ENCODE measurements around the gene EBF3. TPM values are rescaled to one million over a fixed set of nuclear protein-coding genes. Genes with fewer than 3 reads are reported as not detected.

The EBF3 gene
- total RNA-seq, 1 donor: 6.0 TPM

DNA sequence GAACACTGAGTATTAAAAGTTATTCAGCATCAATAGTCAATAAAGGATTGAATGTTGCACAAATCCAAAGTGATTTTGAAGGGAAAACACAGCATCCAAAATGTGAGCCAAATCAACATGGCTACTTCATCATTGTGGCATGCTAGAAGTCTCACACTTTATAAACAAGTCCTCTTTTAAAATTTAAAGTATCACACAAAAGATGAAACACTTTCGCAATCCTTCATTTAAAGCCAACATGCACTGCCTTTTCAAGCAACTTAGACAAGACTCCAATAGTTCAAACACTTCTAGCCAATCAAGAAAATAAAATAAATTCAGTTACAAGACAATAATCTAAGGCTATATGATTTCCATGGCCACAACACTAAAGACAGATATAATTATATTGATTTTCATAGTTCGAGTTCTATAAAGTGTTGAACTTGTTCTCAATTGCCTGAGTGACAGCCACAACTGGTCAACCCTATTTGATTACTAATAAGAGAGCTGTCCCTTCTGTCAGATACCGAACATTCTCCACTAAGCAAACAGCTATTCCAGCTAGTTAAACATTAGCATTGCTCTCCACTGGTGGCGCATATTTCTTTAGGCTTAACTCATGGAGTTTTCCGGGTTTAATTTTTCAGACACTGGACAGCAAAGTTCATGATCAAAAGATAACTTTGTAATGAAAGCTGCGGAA is 8.3 kb downstream of the EBF3 start:
- TF ChIP-seq, protein P1, sequence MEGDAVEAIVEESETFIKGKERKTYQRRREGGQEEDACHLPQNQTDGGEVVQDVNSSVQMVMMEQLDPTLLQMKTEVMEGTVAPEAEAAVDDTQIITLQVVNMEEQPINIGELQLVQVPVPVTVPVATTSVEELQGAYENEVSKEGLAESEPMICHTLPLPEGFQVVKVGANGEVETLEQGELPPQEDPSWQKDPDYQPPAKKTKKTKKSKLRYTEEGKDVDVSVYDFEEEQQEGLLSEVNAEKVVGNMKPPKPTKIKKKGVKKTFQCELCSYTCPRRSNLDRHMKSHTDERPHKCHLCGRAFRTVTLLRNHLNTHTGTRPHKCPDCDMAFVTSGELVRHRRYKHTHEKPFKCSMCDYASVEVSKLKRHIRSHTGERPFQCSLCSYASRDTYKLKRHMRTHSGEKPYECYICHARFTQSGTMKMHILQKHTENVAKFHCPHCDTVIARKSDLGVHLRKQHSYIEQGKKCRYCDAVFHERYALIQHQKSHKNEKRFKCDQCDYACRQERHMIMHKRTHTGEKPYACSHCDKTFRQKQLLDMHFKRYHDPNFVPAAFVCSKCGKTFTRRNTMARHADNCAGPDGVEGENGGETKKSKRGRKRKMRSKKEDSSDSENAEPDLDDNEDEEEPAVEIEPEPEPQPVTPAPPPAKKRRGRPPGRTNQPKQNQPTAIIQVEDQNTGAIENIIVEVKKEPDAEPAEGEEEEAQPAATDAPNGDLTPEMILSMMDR (IDR thresholded peaks at IDR 0.05; ENCODE audit: insufficient read depth, low read depth, low read length): no peak
- DNase-seq (ENCODE audit: low read depth): no peak
- H3K4me3 ChIP-seq (ENCODE audit: low read depth, low read length): no peak overlapping the region

DNA sequence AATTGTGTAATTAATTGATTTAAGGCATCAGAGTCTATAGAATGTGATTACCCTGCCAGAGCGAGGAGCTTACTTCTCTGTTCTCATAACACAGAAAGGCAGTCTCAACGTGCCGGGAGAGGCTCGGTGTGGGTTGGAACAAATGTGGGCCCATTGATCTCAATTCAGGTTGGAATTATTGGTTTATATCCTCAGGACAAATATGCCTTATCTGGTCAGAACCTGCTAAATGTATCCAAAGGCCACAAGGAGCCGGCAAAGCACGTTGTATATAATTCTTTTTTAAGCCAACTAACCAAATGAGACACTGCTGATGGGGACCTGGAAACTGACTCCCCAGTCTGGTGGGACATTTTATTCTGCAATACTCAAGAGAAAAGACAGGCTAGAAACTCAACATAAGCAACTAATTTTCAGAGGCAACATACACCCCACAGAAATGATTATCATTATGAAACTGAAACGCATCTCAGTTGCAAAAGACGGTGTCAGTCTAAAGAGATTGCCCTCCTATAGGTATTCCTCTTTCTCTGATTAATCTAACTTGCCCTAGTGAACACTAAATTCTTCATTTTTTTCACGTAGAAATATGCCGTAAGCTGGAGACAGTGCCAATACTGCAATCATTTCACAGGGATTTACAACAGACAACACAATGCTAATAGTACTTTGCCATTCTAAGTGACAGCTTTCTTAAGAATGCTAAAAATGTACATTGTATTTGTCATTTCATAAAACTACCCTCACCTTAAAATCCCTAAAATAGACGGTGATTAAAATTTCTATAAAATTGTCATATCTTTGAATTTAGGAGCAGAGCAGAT is 9.4 kb downstream of the EBF3 start:
- no peak overlapping the region for H3K4me3 ChIP-seq (ENCODE audit: low read depth, low read length)
- no peak for DNase-seq (ENCODE audit: low read depth)

DNA sequence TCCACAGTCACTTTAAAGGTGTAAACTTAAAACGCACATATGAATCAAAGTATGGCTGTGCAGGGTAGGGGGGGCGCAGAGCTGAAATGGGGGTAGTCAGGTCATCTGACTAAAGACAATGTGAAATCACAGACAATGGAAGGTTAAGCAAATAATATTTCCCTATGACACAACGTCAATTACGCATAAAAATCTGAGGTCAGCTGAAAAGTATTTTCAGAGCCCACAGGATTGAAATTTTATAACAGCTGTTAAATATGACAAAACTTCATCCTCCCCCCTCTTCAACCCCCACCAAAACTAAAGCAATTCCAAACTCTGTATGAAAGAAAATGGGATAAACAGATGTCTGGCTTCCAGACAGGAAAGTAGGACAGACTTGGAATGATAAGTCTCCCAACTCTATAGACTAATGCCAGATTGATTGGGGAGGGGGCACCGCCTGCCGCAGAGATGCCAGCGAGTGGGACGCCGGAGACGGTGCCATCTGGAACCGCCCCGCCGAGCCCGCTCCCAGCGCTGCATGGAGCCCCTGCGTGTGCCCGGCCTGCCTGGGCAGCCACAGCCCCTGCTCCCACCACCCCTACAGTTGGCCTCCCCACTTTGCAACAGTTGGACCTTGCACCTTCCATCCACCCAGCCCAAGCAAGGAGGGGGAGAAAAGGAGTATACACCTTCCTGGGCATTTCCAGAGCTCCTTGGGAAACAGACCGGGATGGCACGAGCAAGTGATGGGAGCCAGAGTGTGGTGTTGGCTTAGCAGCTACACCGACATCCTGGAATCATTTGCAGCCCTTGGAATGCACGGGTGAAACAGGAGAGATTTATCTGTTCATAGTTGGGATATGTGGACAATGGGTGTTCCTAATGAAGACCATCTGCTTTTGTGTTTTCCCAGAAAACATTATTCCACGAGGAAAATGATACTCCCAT is 10.7 kb downstream of the EBF3 start:
- no peak overlapping the region for H3K4me3 ChIP-seq (ENCODE audit: low read depth, low read length)
- TF ChIP-seq, protein P1 (IDR thresholded peaks at IDR 0.05; ENCODE audit: insufficient read depth, low read depth, low read length): no peak
- DNase-seq (ENCODE audit: low read depth): no peak

More for the DNA sequence above, 9.4 kb downstream of the EBF3 start:
- TF ChIP-seq, protein P1 (IDR thresholded peaks at IDR 0.05; ENCODE audit: insufficient read depth, low read depth, low read length): no peak

DNA sequence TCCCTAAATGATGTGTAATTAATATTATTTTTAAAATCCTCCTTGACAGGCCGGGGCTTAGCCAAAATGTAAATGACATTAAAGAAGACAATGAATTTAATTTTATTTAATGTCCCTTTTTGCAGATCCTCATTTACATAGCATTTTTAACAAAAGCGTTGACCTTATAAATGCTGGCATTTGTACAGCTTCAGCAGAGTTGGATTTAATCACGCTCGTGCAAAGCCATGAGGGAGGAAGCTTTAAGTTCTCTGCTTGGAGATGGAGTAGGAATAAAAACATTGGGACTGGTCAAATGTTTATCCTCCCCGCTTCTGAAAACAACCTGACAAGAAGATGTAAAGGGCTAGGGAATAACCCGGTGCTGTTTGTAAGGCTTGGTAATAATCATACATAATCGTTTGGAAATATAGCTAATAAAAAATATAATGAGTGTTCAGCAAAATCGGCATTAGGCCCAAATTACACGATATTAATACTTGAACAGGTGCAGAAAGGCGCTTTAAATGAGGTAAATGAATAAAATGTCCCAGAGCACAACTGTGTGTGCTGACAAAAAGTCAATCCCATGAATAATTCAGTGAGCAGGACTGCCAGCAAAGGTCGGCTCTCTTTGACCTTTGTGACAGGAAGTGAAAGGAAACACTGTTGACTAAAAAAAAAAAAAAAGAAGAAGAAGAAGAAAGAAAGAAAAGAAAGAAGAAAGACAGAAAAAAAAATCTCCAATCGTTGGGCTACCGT is 11.5 kb downstream of the EBF3 start:
- TF ChIP-seq, protein P1 (IDR thresholded peaks at IDR 0.05; ENCODE audit: insufficient read depth, low read depth, low read length): no peak
- no peak for DNase-seq (ENCODE audit: low read depth)
- no peak overlapping the region for H3K4me3 ChIP-seq (ENCODE audit: low read depth, low read length)

DNA sequence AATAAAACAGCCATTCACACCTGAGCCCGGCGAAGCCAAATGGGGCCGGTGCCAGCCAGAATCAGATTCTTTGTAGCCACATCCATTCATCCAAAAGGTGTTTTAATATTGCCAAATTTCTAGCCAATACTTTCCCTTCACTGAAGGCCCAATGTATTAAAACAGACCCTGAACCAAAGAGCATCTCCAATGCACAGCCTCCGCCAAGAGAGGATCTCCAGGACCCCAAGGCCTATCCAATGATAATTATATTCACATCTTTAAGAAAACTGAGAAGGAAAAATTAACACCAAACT is 12.2 kb downstream of the EBF3 start:
- no peak overlapping the region for H3K4me3 ChIP-seq (ENCODE audit: low read depth, low read length)
- no peak for DNase-seq (ENCODE audit: low read depth)
- TF ChIP-seq, protein P1 (IDR thresholded peaks at IDR 0.05; ENCODE audit: insufficient read depth, low read depth, low read length): no peak
